Measurements from ENCODE around the gene TENT5C. TPM values are rescaled to one million over a fixed set of nuclear protein-coding genes. Genes with fewer than 3 reads are reported as not detected.

Gene TENT5C
- total RNA-seq, 2 donors from 2014 or later: 17.0 to 20.1 TPM

DNA sequence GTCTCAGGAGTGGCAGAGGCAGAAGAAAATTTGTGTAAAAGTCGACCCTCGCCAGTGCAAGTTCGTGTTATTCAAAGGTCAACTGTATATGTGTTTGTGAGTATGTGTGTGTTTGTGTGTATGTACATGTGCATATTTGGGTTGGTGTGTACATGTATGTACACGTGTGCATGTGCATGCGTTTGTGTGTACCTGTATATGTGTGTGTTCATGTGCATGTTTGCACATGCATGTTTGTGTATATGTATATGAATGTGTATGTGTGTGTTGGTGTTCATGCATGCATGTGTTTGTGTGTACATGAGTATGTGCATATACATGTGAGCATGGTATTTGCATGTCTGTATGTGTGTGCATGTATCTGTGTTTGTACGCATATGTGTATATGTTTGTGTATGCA is 21.7 kb upstream of the TENT5C start:
- no peaks in the 10 kb centered on the region for H3K27me3 ChIP-seq
- no peaks in the 10 kb centered on the region for H3K36me3 ChIP-seq
- H3K27ac ChIP-seq: no peak overlapping the region
- TF ChIP-seq, protein P1, sequence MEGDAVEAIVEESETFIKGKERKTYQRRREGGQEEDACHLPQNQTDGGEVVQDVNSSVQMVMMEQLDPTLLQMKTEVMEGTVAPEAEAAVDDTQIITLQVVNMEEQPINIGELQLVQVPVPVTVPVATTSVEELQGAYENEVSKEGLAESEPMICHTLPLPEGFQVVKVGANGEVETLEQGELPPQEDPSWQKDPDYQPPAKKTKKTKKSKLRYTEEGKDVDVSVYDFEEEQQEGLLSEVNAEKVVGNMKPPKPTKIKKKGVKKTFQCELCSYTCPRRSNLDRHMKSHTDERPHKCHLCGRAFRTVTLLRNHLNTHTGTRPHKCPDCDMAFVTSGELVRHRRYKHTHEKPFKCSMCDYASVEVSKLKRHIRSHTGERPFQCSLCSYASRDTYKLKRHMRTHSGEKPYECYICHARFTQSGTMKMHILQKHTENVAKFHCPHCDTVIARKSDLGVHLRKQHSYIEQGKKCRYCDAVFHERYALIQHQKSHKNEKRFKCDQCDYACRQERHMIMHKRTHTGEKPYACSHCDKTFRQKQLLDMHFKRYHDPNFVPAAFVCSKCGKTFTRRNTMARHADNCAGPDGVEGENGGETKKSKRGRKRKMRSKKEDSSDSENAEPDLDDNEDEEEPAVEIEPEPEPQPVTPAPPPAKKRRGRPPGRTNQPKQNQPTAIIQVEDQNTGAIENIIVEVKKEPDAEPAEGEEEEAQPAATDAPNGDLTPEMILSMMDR (IDR thresholded peaks at IDR 0.05): no peak
- no peaks in the 10 kb centered on the region for H3K9me3 ChIP-seq
- no peak for DNase-seq (ENCODE audit: low spot score)
- no peak overlapping the region for H3K4me3 ChIP-seq
- no peaks in the 10 kb centered on the region for H3K4me1 ChIP-seq

- H3K27ac ChIP-seq: no peak overlapping the region
- no peaks in the 10 kb centered on the region for H3K36me3 ChIP-seq
- DNase-seq (ENCODE audit: low spot score): no peak
- no peak overlapping the region for H3K4me3 ChIP-seq
- TF ChIP-seq, protein P1 (IDR thresholded peaks at IDR 0.05): no peak
- no peaks in the 10 kb centered on the region for H3K4me1 ChIP-seq
- no peaks in the 10 kb centered on the region for H3K9me3 ChIP-seq
- H3K27me3 ChIP-seq: no peaks in the 10 kb centered on the region
Measured at GRCh38 chr1:117585086-117585485, 20.8 kb upstream of the TENT5C start.

- TF ChIP-seq, protein P1 (IDR thresholded peaks at IDR 0.05): no peak
- Histone ChIP-seq H3K9me3 (no peaks in the 10 kb centered on the region), H3K4me1 (no peaks in the 10 kb centered on the region), H3K4me3 (no peak overlapping the region), H3K36me3 (no peaks in the 10 kb centered on the region), H3K27ac (no peak overlapping the region), H3K27me3 (no peaks in the 10 kb centered on the region)
- DNase-seq (ENCODE audit: low spot score): no peak
Measured at GRCh38 chr1:117586337-117586736, 19.5 kb upstream of the TENT5C start.

DNA sequence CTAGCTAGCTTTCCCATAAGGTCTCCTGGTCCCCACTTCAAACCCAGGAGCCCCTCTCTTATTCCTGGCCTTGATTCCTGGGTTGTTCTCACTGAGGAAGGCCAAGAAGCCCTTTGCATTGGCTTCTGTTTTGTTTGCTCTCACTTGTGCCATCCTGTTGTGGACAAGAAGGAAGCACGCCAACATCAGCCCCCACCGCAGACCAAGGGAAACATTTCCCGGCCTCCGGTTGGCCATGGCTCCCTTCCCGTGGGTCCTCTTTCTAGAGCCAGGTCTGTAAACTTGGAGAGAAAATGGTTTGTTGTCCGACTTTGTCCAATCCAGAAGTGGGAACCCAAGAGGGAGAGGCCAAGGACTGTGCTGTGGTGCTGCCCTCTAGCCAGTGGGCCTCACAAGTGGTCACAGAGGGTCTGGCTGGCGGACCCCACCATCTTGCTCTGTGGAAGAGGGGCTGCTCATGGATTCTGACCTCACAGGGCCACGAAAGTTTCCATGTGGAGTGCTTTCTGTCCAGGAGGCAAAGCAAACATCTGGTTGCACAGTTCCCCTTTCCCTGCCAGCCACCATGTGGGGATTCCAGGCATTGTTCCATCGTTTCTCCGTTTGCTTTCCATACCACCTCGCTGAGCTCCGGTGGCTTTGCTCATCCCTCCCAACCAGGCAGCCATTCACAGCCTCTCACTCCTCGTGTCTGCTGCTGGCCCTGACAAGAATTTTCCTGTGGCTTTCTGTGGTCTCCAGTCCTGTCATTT is 18.9 kb upstream of the TENT5C start:
- TF ChIP-seq, protein P1 (IDR thresholded peaks at IDR 0.05): no peak
- H3K4me3 ChIP-seq: no peak overlapping the region

GRCh38 chr1:117587499-117588356 is 18.1 kb upstream of the TENT5C start:
- Histone ChIP-seq H3K27ac (no peak overlapping the region), H3K4me1 (no peaks in the 10 kb centered on the region), H3K4me3 (no peak overlapping the region), H3K27me3 (no peaks in the 10 kb centered on the region), H3K9me3 (no peaks in the 10 kb centered on the region), H3K36me3 (no peaks in the 10 kb centered on the region)
- TF ChIP-seq, protein P1 (IDR thresholded peaks at IDR 0.05): no peak
- DNase-seq (ENCODE audit: low spot score): no peak

More for the DNA sequence above, 18.9 kb upstream of the TENT5C start:
- DNase-seq (ENCODE audit: low spot score): no peak
- Histone ChIP-seq H3K4me1 (no peaks in the 10 kb centered on the region), H3K36me3 (no peaks in the 10 kb centered on the region), H3K27ac (no peak overlapping the region), H3K27me3 (no peaks in the 10 kb centered on the region), H3K9me3 (no peaks in the 10 kb centered on the region)

All from right atrium auricular region (tissue), 2 donors.